Superior temporal gyrus (tissue), 1 donor: Measurements from ENCODE around the gene CHN2.
A peak's percentile ranks its signal among the peaks of the same experiment; 100 is the strongest.

Experiments used
- DNase-seq: peaks from one replicate; pipeline ENCODE4 v3.0.0-alpha.2; 2016; ENCODE audit errors: extremely low spot score

Gene CHN2

GRCh38 chr7:29430279-29430949, 235.8 kb downstream of the CHN2 start:
- no peak for DNase-seq

GRCh38 chr7:29431686-29432085, 237.1 kb downstream of the CHN2 start:
- DNase-seq: no peak

DNA sequence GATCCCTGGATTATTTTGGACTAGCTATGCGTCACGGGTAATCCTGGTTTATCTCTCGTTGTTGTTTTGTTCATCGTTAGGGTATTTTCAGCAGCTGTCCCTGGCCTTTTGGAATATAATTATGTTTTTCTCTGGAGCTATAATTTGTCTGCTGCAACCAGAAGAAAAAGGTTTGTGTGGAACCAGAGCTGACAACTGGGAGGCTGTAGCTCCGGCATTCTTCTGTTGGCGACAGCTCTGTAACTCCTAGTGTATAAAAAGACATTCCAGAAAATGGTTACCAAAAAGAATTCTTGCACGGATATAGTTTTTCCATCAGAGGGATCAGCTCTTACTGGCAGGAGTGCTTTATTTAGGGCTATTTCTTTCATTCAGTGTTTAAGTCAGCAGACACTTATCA, 238.1 kb downstream of the CHN2 start:
- DNase-seq: no peak

- DNase-seq: no peak
These were observed 239.8 kb downstream of the CHN2 start for GRCh38 chr7:29434380-29434768.

DNA sequence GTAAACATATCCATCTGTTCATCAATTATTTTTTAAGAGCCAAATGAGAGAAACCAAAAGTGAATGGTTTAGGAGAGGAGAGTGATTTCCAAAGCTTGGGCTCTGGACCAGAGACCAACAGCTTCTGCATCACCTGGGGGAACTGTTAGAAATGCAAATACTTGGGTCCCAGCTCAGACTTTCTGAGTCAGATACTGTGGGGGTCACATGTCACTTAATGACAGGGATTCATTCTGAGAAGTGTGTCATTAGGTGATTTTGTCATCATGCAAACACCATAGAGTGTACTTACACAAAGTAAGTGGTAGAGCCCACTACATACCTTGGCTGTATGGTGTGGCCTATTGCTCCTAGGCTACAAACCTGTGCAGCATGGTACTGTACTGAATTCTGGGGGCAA, 240.6 kb downstream of the CHN2 start:
- no peak for DNase-seq

- DNase-seq: no peak
These were observed 241.3 kb downstream of the CHN2 start for GRCh38 chr7:29435902-29436301.

DNA sequence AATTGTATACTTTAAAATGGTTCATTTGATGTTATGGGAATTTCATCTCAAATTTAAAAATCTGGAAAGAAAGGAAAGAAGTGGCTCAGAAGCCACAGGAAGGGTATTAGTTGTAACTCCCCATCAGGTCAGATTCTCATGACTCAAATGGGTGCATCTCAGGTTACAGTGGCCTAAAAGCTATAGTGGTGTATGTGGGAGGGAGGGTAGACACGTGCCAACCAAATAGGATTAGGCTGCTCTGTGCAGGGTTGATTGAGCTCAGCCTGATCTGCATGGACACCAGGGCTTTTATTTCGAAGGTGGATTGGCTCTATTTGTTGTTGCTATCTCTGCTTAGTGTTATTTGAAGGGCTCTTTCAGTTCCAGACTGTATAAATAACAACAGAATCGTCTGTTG, 247.6 kb downstream of the CHN2 start:
- no peak for DNase-seq

GRCh38 chr7:29443552-29443951, 249.0 kb downstream of the CHN2 start:
- no peak for DNase-seq

DNA sequence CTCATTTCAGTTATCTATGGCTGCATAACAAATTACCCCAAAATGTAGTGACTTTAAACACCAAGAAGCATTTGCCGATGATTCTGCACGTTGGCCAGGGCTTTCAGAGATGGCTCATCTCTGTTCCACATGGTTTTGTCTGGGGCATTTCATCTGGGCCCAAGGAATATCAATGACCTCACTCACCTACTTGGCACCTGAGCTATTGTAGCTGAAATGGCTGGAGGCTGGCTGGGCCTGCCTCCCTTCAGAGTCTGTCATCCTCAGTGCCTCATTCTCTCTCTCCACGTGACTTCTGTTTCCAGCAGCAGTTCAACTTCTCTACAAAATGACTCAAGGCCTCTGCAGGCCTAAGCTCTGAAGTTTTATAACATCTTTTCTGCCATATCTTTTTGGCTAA, 249.7 kb downstream of the CHN2 start:
- DNase-seq: no peak

DNA sequence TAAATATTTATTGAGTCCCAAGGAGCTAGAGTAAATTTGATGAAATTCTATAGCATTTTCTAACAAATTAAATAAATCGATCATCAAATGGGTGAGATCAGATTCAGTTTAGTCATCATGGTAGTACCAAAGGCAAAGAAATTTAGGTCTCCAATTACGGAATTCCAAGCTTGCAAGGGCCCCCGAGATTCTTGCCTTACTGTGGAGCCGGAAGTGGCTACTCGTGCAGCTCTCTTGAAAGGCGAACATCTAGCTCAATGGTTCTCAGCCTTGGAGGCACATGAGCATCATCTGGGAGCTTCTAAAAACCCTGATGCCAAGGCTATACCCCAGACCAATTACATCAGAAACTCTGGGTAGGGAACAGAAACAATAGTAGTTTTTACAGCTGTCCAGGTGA, 251.2 kb downstream of the CHN2 start:
- no peak for DNase-seq

- no peak for DNase-seq
These were observed 253.3 kb downstream of the CHN2 start for GRCh38 chr7:29447828-29448227.

GRCh38 chr7:29449569-29450260, 255.1 kb downstream of the CHN2 start:
- DNase-seq: no peak

- no peak for DNase-seq
These were observed 258.4 kb downstream of the CHN2 start for GRCh38 chr7:29453021-29453420.

- no peak for DNase-seq
These were observed 259.9 kb downstream of the CHN2 start for GRCh38 chr7:29454464-29454863.

DNA sequence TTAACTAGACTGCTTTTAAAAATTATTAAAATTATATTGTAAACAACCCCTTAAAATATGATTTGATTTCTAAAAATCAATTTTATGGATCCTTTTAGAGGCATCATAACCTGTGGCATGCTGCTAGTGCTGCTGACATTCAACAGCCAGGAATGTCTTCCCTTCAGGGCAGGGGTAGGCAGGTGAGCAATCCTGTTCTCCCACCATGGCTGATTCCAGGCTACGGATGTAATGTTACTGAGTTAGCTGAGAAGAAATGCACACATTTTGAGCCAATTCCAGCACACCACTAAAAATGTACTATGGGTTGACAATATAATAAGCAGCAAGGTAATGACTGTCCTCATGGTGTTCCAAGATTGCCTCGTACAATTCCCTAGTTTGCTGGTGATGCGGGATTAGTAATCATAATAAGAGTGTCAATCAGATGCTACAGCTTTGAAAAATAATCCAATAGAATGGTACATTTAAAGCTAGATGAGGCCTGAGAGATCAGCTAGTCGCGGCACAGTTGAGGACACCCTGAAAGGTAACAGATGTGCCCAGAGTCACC, 260.4 kb downstream of the CHN2 start:
- no peak for DNase-seq

DNA sequence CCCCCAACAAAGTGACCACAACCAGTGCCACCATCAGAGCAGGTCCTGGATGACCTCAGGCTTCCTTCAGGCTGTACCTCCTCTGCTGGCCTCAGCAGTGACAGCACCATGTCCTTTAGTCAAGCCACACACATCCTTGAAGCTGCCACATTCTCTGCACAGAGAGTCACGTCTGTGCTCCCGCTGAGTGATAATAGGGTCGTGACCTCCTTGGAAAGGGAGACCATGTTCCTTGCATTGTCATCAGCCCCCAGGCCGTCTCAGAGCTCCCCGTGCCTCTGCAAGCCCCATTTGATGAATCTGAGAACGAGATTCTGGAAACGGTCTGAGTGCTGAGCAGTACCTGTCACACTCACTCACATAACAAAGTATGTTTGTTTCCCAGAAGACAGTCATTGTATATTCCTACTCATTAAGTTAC, 262.6 kb downstream of the CHN2 start:
- no peak for DNase-seq

- DNase-seq: peak; percentile 67
These were observed 263.0 kb downstream of the CHN2 start for GRCh38 chr7:29457565-29458011.

GRCh38 chr7:29458933-29459332, 264.4 kb downstream of the CHN2 start:
- DNase-seq: no peak

- no peak for DNase-seq
These were observed 265.0 kb downstream of the CHN2 start for GRCh38 chr7:29459589-29459988.

- no peak for DNase-seq
These were observed 267.4 kb downstream of the CHN2 start for GRCh38 chr7:29461996-29462395.

GRCh38 chr7:29463504-29464158, 269.1 kb downstream of the CHN2 start:
- DNase-seq: no peak

GRCh38 chr7:29464753-29465152, 270.2 kb downstream of the CHN2 start:
- DNase-seq: no peak
